Measurements from ENCODE around the gene CYP3A7. TPM values are rescaled to one million over a fixed set of nuclear protein-coding genes. Genes with fewer than 3 reads are reported as not detected.
"Not testable (repeated sequence)": the region's sequence is repeated elsewhere in the genome, so short reads cannot be mapped to it uniquely, and the experiment has no call there.

The CYP3A7 gene
- total and polyA plus RNA-seq, 3 experiments from 2014 or later, result not detected

GRCh38 chr7:99709260-99709659 is 25.7 kb downstream of the CYP3A7 start:
- Histone ChIP-seq H3K4me3 (ENCODE audit: low read length) (no peak overlapping the region), H3K27me3 (ENCODE audit: insufficient read depth, low read length, poor library complexity, severe bottlenecking) (no peaks in the 10 kb centered on the region), H3K9me3 (ENCODE audit: low read length) (no peaks in the 10 kb centered on the region), H3K36me3 (ENCODE audit: insufficient read depth, low read length) (no peaks in the 10 kb centered on the region), H3K27ac (ENCODE audit: low read depth, low read length) (no peak overlapping the region), H3K4me1 (ENCODE audit: insufficient read depth, low read length) (no peaks in the 10 kb centered on the region)
- Mint-ChIP-seq H3K4me1 (no peaks in the 10 kb centered on the region), H3K27me3 (no peaks in the 10 kb centered on the region), H3K9me3 (no peaks in the 10 kb centered on the region), H3K27ac (no peak overlapping the region), H3K4me3 (no peak overlapping the region), H3K36me3 (peaks cover 5 to 20% (median 10%) of the 10 kb centered on the region in 3 donors)
- no peak for DNase-seq
- ChIA-PET POLR2A (no interaction called here), CTCF (no interaction called here)

- Histone ChIP-seq H3K27me3 (ENCODE audit: insufficient read depth, low read length, poor library complexity, severe bottlenecking) (no peaks in the 10 kb centered on the region), H3K4me3 (ENCODE audit: low read length) (no peak overlapping the region), H3K27ac (ENCODE audit: low read depth, low read length) (no peak overlapping the region), H3K9me3 (ENCODE audit: low read length) (no peaks in the 10 kb centered on the region), H3K36me3 (ENCODE audit: insufficient read depth, low read length) (no peaks in the 10 kb centered on the region), H3K4me1 (ENCODE audit: insufficient read depth, low read length) (no peaks in the 10 kb centered on the region)
- Mint-ChIP-seq H3K9me3 (no peaks in the 10 kb centered on the region), H3K27ac (no peak overlapping the region), H3K4me1 (no peaks in the 10 kb centered on the region), H3K36me3 (peaks cover 3 to 20% (median 12%) of the 10 kb centered on the region in 3 donors), H3K4me3 (no peak overlapping the region), H3K27me3 (peaks cover 0 to 3% of the 10 kb centered on the region in 2 donors)
- DNase-seq, result no peak
- CTCF ChIA-PET, result no interaction called here
- POLR2A ChIA-PET, result no interaction called here
These were observed 27.9 kb downstream of the CYP3A7 start for GRCh38 chr7:99707096-99707495.

- ChIA-PET CTCF (no interaction called here), POLR2A (no interaction called here)
- Mint-ChIP-seq H3K4me1 (no peaks in the 10 kb centered on the region), H3K27ac (peak overlapping the region in 2 of 8 donors; percentile 21 to 71), H3K36me3 (peaks cover 0 to 2% (median 0%) of the 10 kb centered on the region in 3 donors), H3K4me3 (no peak overlapping the region), H3K27me3 (peaks cover 3 to 8% of the 10 kb centered on the region in 2 donors), H3K9me3 (no peaks in the 10 kb centered on the region)
- H3K36me3 ChIP-seq (ENCODE audit: insufficient read depth, low read length), result no peaks in the 10 kb centered on the region
- H3K27ac ChIP-seq (ENCODE audit: low read depth, low read length), result no peak overlapping the region
- H3K27me3 ChIP-seq (ENCODE audit: insufficient read depth, low read length, poor library complexity, severe bottlenecking), result no peaks in the 10 kb centered on the region
- H3K4me3 ChIP-seq (ENCODE audit: low read length), result no peak overlapping the region
- H3K4me1 ChIP-seq (ENCODE audit: insufficient read depth, low read length), result no peaks in the 10 kb centered on the region
- H3K9me3 ChIP-seq (ENCODE audit: low read length), result no peaks in the 10 kb centered on the region
- DNase-seq, result no peak
These were observed 35.0 kb downstream of the CYP3A7 start for GRCh38 chr7:99699946-99700345.

GRCh38 chr7:99698867-99699730 is 35.9 kb downstream of the CYP3A7 start:
- H3K4me3 Mint-ChIP-seq; POLR2A ChIA-PET; H3K4me3 ChIP-seq (ENCODE audit: low read length); H3K36me3 ChIP-seq (ENCODE audit: insufficient read depth, low read length); H3K9me3 ChIP-seq (ENCODE audit: low read length); H3K9me3 Mint-ChIP-seq; H3K36me3 Mint-ChIP-seq; H3K27me3 ChIP-seq (ENCODE audit: insufficient read depth, low read length, poor library complexity, severe bottlenecking); H3K27me3 Mint-ChIP-seq; H3K4me1 ChIP-seq (ENCODE audit: insufficient read depth, low read length); DNase-seq; H3K27ac ChIP-seq (ENCODE audit: low read depth, low read length); CTCF ChIA-PET; H3K4me1 Mint-ChIP-seq: not testable (repeated sequence)
- peak overlapping the region in 1 of 8 donors; percentile 74 for H3K27ac Mint-ChIP-seq

- Histone ChIP-seq H3K9me3 (ENCODE audit: low read length) (no peaks in the 10 kb centered on the region), H3K4me1 (ENCODE audit: insufficient read depth, low read length) (peaks cover 7% of the 10 kb centered on the region), H3K36me3 (ENCODE audit: insufficient read depth, low read length) (no peaks in the 10 kb centered on the region), H3K4me3 (ENCODE audit: low read length) (no peak overlapping the region), H3K27ac (ENCODE audit: low read depth, low read length) (no peak overlapping the region), H3K27me3 (ENCODE audit: insufficient read depth, low read length, poor library complexity, severe bottlenecking) (no peaks in the 10 kb centered on the region)
- no peak for DNase-seq
- peaks cover 0 to 8% of the 10 kb centered on the region in 2 donors for H3K27me3 Mint-ChIP-seq
- no peak overlapping the region for H3K27ac Mint-ChIP-seq
- peaks cover 0 to 9% (median 8%) of the 10 kb centered on the region in 5 donors for H3K9me3 Mint-ChIP-seq
- H3K4me1 Mint-ChIP-seq, result no peaks in the 10 kb centered on the region
- ChIA-PET POLR2A (interaction anchor here (0.6 kb wide), 1 partner anchor 86 kb away, joined by 3 read pairs; no protein-coding TSS in a partner anchor), CTCF (no interaction called here)
- no peak overlapping the region for H3K4me3 Mint-ChIP-seq
- H3K36me3 Mint-ChIP-seq, result peaks cover 0 to 3% (median 0%) of the 10 kb centered on the region in 3 donors
These were observed 40.1 kb downstream of the CYP3A7 start for GRCh38 chr7:99694912-99695304.

- H3K4me3 ChIP-seq (ENCODE audit: low read length), result no peak overlapping the region
- no peak overlapping the region for H3K4me3 Mint-ChIP-seq
- peaks cover 7% of the 10 kb centered on the region for H3K4me1 ChIP-seq (ENCODE audit: insufficient read depth, low read length)
- no peak overlapping the region for H3K27ac Mint-ChIP-seq
- POLR2A ChIA-PET, result interaction anchor here (0.6 kb wide), 1 partner anchor 86 kb away, joined by 3 read pairs; no protein-coding TSS in a partner anchor
- no peak for DNase-seq
- CTCF ChIA-PET, result no interaction called here
- H3K27me3 ChIP-seq (ENCODE audit: insufficient read depth, low read length, poor library complexity, severe bottlenecking), result no peaks in the 10 kb centered on the region
- H3K36me3 ChIP-seq (ENCODE audit: insufficient read depth, low read length), result no peaks in the 10 kb centered on the region
- peaks cover 0 to 3% (median 0%) of the 10 kb centered on the region in 3 donors for H3K36me3 Mint-ChIP-seq
- peaks cover 0 to 14% (median 9%) of the 10 kb centered on the region in 5 donors for H3K9me3 Mint-ChIP-seq
- H3K4me1 Mint-ChIP-seq, result no peaks in the 10 kb centered on the region
- H3K27me3 Mint-ChIP-seq, result peaks cover 0 to 8% of the 10 kb centered on the region in 2 donors
- H3K9me3 ChIP-seq (ENCODE audit: low read length), result no peaks in the 10 kb centered on the region
- no peak overlapping the region for H3K27ac ChIP-seq (ENCODE audit: low read depth, low read length)
These were observed 40.6 kb downstream of the CYP3A7 start for GRCh38 chr7:99694201-99694911.

- Histone ChIP-seq H3K4me1 (ENCODE audit: insufficient read depth, low read length) (peaks cover 7% of the 10 kb centered on the region), H3K4me3 (ENCODE audit: low read length) (no peak overlapping the region), H3K9me3 (ENCODE audit: low read length) (no peaks in the 10 kb centered on the region), H3K27ac (ENCODE audit: low read depth, low read length) (peak overlapping the region; percentile 62), H3K27me3 (ENCODE audit: insufficient read depth, low read length, poor library complexity, severe bottlenecking) (no peaks in the 10 kb centered on the region), H3K36me3 (ENCODE audit: insufficient read depth, low read length) (no peaks in the 10 kb centered on the region)
- ChIA-PET CTCF (interaction anchor here (1.7 kb wide), 1 partner anchor 18 kb away, joined by 4 read pairs; no protein-coding TSS in a partner anchor), POLR2A (no interaction called here)
- no peaks in the 10 kb centered on the region for H3K4me1 Mint-ChIP-seq
- H3K36me3 Mint-ChIP-seq, result peaks cover 0 to 3% (median 0%) of the 10 kb centered on the region in 3 donors
- H3K9me3 Mint-ChIP-seq, result peaks cover 0 to 15% (median 12%) of the 10 kb centered on the region in 5 donors
- DNase-seq, result peak in 1 of 5 donors; percentile 49
- H3K27ac Mint-ChIP-seq, result no peak overlapping the region
- peaks cover 0 to 6% of the 10 kb centered on the region in 2 donors for H3K27me3 Mint-ChIP-seq
- no peak overlapping the region for H3K4me3 Mint-ChIP-seq
These were observed 41.4 kb downstream of the CYP3A7 start for GRCh38 chr7:99693427-99694200.

All from CD8-positive, alpha-beta memory T cell (primary cell).